Measurements from ENCODE around the gene FKBP1B.

- TF ChIP-seq, protein P1, sequence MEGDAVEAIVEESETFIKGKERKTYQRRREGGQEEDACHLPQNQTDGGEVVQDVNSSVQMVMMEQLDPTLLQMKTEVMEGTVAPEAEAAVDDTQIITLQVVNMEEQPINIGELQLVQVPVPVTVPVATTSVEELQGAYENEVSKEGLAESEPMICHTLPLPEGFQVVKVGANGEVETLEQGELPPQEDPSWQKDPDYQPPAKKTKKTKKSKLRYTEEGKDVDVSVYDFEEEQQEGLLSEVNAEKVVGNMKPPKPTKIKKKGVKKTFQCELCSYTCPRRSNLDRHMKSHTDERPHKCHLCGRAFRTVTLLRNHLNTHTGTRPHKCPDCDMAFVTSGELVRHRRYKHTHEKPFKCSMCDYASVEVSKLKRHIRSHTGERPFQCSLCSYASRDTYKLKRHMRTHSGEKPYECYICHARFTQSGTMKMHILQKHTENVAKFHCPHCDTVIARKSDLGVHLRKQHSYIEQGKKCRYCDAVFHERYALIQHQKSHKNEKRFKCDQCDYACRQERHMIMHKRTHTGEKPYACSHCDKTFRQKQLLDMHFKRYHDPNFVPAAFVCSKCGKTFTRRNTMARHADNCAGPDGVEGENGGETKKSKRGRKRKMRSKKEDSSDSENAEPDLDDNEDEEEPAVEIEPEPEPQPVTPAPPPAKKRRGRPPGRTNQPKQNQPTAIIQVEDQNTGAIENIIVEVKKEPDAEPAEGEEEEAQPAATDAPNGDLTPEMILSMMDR (IDR thresholded peaks at IDR 0.05 in 8 of 11, conservative IDR thresholded peaks at IDR 0.05 in 3 of 11): no peak
- no peak for TF ChIP-seq POLR2A (IDR thresholded peaks at IDR 0.05)
- no peak for TF ChIP-seq POLR2AphosphoS5 (IDR thresholded peaks at IDR 0.05)
Measured at GRCh38 chr2:24020244-24020643, 29.3 kb upstream of the FKBP1B start.

All from spleen (tissue), 7 donors.